GM19240 (cell line): ENCODE measurements around the gene GRAMD4.

ENCODE experiments used
- DNase-seq: peaks from one replicate; pipeline ENCODE4 v3.0.0; 2011; ENCODE audit warnings: low spot score; ENCODE audit not compliant: insufficient read length

GRAMD4 gene

DNA sequence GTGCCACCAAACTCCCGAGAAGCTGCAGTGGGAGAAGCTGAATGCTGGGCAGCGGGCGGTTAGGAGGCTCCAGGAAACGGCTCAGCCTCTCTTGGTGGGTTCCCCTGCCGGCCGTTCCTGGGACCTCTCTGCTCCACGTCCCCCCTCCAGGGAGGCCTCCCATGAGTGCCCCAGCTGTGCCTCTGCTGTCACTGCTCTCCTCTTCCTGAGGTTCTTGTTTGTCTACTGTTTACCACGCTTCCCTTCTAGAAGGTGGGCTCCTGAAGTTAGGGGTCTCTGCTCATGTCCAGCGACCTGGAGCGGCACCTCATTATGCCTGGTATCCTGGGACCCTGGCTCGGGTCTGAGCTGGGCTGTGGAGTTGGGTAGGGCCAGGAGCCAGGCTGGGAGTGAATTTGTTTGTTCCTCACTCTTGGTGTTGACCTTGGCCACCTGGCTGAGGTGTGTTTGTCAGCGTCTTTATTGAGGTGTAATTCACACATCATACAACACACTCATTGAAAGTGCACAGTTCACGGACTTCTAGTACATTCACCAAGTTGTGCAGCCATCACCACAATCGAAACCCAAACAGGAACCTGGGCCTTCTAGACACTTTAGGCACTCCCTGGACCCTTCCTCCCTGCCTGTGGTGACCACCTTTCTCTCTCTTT, 37.8 kb upstream of the GRAMD4 start:
- DNase-seq: no peak

DNA sequence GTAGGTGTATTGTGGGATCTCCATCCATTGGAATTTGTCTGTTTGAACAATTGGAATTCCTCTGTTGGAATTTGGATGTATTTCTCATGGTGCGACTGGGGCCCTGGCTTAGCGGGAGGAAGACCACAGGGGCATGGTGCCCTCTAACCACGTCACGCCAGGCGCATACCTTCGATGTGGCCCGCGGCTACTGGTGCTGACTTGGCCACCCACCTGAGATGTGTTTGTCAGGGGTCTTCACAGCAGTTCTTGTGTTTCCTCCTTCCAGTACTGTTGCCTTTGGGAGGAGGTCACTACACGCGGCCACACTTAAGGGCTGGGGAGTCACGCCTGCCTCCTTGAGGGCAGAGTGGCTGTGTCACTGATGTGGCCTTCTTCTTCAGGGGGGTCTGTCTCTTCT, 36.6 kb upstream of the GRAMD4 start:
- no peak for DNase-seq

DNA sequence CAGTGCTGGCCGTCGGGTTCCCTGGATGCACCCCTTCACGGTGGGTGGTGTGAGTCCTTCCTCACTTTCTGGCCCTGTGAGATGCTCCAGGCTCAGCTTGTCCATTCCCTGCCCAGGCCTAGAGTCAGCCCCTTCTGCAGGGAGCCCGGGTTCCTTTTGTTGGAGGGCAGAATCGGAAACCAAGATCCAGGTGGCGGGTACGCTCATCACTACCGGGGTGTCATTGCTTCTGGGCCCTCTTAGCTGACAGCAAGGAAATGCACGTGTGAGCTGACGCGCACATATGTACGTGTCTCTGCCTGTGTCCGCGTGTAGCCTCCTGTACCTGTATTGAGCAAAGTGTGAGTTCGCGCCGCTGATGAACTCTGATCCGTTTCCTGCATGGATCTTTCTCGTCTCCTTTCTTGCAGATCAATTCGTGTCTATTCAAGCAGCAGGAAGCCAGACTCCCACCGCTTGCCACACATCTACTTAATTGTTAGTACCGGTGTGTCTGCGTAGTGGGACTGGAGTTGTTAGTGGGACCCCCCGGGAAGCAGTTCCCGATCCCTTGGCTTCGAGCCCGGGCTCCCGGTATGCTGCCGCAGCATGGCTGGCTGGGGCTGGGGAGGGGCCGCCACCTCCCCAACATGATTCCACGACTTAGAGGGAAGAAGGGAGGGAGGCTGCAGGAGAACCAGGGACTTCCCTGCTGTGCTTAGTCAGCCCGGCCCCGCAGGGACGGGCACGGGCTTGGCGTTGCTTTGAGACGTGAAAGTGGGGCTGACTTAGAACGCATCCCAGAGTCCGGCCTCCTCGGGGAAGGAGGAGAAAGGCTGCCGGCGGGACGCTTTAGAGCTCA, 35.9 kb upstream of the GRAMD4 start:
- DNase-seq: no peak

DNA sequence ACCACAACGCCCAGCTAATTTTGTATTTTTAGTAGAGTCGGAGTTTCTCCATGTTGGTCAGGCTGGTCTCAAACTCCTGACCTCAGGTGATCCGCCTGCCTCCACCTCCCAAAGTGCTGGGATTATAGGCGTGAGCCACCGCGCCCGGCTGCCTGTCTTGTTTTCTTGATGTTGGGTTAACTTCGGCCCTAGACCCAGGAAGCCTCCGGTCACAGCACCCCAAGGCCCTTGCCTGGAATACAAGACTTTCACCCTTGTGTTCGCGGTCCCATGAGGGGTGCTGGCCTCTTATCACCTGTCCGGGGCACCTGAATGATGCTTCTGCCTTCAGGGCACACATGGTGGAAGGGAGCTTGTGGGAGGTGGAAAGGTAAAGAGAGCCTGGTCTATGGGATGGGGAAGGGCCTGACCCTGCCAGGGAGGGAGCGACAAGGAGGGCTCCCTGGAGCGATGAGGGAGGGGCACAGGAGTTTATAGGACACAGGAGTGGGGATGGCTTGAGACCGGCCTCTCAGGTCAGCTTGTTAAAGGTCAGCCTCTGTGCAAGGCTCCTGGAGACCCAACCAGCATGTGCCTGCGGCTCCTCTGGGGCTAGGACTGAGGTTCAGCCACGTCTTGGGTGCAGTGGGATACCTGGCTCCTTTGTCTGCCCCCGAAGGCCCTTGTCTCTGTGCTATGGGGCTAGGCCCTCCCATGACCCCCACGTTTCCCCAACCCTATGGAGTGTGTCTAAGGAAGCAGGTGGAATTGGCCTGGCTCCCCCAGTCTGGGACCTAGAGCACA, 34.7 kb upstream of the GRAMD4 start:
- no peak for DNase-seq

DNA sequence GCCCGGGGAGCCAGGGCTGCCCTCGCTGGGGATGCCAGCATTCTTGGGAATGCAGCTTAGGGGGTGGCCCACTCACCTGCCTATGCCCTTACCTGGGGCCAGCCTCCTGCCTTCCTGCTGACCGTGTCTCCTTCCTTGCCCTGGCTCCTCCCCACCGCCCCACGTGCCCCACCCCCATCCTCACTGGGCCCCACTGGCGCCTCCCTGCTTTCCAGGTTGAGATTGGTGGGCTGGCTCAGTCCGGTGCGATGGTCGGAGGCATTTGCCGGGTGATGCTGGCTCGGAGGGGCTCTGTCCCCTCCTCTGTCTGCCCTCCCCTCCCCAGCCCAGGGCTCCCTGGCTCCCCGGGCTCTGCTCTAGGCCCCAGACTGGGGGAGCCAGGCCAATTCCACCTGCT, 34.1 kb upstream of the GRAMD4 start:
- DNase-seq: no peak

DNA sequence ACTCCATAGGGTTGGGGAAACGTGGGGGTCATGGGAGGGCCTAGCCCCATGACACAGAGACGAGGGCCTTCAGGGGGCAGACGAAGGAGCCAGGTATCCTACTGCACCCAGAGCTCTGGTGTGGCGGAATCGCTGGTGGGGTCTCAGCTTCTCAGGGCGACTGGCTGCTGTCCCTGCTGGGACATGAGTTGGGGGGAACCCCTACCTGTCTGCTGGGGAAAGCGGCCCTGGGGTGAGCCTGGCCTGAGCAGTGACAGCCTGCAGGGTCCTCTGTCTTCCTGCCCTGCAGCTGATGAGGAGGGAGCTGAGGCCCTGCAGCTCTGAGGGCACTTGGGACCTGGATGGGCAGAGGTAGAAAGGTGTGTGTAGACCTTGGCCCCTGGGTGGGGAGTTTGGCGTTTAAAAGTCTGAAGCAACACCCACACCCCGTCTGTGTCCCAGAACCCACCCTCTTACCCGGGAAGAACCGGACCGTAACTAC, 33.6 kb upstream of the GRAMD4 start:
- no peak for DNase-seq

DNA sequence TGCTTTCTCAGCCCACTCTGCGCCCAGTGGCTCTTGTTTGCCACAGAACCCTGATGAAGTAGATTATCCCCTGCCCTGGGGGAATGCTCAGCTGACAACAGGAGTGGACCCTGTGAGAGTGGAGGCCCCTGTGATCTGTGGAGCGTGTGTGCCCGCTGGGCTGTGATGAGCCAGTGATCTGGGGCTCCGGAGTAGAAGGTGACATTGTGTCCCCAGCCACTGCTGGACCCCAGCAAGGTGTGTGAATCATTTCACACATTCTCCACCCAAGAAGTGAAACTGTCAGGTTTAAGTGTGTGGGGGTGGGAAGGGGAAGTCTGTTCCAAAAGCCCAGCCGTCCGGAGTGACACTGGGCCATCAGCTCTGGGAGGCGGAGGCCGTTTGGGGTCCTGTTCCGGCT, 33.1 kb upstream of the GRAMD4 start:
- peak; percentile 64 for DNase-seq

DNA sequence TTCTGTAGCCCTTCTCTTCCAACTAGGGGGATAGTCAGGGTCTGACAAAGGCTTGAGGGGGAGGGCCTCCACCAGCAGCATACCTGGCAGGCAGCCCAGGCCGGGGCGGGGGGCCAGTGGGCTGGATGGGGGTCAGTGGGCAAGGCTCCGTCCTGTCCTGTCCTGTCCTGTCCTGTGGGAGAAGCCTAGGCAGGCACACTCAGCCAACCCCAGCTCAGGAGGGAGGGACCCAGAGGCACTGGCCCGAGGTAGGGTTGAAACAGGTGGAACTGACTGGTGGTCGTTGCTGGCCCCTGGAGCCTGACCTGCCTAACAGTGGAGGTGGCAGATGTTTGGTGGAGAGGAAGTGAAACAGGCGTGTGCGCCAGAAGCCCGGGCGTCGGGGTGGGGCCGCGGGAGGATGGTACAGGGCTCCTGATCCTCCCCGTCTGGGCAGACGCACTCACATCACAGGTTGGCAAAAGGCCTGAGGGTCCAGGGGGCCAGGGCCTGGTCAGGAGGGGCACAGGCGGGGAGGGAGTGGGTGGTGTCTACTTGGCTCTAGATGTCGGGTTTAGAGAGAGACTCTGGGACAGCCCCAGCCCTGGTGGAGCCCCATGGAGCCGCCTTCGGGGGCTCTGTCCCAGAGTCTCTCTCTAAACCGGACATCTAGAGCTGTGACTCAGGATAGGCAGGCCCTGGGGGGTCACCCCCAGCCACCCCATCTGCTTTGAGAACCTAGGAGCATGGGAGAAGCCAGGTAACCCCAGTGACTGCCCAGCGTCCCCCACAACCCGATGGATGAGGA, 32.5 kb upstream of the GRAMD4 start:
- peak; percentile 72 for DNase-seq

DNA sequence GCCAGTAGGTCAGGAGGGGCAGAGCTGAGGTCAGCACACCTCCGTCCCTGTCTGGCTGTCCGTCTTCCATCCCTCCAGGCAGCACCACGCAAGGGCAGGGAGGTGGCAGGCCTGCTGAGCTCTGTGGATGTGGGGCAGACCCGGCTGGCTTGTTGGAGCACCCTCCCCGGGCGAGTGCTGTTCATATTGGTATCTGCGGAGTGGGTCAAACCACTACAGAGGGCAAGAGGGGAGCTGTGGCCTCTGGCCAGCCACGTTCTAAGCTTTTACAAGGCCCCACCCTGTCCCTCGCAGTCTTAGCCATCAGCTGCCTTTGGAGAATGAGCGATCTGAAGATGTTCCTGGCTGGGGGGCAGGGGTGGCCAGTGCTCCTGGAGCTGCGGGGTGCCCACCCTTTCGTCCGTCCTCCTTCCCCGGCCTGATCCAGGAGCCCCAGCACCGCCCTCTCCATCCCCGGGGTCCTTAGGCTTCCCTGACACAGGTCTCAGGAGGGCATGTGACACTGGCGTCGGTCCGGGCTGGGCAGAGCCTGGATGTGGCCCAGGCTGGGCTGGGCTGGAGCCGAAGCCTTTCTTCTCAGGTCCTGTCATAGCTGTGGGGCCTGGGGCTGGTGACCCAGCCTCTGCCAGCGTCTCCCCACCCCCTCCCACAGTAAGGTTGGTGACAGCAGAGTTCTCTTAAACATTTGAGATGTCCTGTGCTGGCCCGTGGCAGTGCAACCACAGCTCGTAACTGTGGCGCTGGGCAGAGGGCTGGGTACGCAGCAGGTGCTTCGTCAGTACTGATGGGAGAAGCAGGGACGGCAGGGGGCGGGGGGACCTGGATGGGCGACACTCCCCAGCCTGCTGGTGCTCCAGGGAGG, 31.7 kb upstream of the GRAMD4 start:
- no peak for DNase-seq

DNA sequence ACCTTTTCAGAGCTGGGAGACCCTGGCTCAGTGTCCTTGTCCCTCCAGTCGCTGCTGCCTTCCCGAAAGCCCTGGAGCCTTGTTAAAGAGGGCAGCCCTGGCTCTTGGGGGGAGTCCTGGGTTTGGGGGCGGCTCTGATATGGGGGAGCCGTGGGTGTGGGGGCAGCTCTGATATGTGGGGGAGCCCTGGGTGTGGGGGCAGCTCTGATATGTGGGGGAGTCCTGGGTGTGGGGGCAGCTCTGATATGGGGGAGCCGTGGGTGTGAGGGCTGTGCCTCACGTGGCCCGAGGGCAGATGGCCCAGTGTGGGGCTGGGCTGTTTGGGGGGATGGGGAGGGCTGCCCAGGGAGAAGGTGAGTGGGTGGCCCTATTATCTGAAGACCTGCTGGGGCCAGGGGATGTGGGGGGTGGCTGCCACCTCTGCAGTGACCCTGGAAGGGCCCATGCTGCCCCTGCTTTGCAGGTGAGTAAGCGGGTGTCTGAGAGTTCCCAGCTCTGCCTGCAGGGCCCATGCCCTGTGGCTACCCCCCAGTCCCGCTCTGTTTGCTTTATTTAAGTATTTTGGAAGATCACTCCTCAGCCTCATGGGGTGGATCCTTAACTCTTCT, 30.9 kb upstream of the GRAMD4 start:
- DNase-seq: no peak

DNA sequence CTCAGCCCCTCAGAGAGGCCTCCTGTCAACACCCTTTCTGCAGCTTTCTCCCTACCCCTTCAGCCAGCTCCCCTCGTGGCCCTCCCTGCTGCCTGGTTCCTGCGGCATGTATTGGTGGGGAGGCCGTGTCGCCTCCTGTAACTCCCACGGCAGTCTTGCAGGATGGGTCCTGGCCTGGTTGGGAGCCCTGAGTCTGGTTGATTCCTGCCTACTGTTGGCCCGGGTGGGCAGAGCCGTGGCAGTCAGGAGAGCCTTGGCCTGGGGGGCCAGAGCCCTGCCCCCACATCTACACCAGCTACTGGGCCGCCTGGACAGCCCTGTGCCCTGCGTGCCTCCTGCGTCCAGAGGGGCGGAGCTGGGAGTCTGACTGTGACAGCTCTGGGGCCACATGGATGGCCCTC, 30.3 kb upstream of the GRAMD4 start:
- DNase-seq: no peak

DNA sequence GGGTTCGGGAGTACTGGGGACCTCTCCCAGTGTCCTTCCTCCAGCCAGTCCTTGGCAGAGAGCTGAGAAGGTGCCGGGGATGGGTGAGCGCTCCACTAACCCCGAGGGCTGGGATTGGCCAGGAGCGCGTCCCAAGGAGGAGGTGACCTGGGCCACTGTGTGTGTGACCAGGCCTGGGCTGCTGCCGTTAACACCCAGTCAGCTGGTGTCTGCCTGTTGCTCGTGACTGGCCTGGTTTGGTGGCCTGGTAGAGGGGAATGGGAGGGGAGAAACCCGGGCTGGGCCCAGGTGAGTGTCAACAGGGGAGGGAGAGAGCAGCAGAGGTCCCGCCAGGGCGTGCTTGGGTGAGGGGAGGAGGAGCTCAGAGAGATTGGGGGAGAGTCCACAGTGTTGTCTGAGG, 29.9 kb upstream of the GRAMD4 start:
- no peak for DNase-seq

DNA sequence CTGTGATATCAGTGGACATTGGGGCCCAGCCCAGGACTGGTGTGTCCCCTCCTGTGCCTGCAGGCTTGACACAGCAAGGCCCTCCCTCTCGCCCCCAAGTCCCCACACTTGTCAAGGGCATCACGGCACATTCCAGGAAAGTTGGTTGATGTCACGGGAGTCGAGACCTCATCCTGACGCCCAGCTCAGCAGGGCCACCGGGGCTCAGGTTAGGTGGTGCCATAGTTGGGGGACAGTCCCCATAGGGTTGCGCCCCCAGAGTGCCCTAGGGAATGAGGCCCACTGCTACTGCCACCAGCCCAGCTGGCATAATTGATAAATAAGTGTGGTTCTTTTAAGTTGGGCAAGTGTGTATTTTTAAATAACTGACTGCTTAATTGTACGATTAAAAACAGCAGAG, 28.3 kb upstream of the GRAMD4 start:
- DNase-seq: no peak

DNA sequence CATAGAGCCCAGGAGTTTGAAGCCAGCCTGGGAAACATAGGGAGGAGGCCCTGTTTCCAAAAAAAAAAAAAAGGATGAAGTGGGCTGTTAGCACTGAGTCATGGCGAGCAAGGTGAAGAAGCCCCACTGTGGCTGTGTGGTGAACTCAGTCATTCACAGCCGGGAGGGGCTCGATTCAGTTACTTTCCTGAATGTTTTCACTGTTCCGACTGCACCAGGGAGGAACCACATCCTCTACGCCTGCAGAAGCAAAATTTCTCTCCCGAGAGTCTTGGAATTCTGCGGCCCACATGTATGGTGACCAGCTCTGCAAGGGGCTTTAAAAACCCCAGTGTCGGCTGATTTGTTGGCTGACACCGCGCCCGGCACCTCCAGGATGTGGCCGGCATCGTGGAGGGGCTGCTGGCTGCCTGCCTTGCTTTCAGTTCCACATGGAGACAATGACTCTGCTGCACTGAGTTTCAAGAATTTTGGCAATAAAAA, 27.8 kb upstream of the GRAMD4 start:
- DNase-seq: peak; percentile 76

DNA sequence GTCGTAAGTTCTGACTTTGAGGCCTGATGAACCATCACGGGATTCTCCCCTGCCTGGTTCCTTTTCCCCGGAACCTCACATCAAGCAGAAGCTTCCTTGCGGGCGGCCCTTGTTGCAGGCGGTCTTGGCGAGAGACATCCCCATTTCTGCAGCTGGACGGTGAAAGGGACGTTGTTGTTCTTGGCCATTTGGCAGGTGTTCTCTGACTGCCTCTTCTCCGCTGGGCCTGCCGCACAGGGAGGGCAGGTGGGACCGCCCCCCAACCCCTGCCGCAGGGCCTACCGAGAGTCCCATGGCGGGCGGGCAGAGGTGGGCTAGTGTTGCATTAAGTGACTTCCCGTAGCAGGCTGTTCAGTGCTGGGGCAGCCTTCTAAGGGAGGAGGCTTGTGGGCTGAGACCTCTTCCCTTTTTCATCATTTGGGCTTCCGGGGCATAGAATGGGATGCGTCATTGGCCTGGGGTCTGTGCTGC, 26.9 kb upstream of the GRAMD4 start:
- DNase-seq: no peak

DNA sequence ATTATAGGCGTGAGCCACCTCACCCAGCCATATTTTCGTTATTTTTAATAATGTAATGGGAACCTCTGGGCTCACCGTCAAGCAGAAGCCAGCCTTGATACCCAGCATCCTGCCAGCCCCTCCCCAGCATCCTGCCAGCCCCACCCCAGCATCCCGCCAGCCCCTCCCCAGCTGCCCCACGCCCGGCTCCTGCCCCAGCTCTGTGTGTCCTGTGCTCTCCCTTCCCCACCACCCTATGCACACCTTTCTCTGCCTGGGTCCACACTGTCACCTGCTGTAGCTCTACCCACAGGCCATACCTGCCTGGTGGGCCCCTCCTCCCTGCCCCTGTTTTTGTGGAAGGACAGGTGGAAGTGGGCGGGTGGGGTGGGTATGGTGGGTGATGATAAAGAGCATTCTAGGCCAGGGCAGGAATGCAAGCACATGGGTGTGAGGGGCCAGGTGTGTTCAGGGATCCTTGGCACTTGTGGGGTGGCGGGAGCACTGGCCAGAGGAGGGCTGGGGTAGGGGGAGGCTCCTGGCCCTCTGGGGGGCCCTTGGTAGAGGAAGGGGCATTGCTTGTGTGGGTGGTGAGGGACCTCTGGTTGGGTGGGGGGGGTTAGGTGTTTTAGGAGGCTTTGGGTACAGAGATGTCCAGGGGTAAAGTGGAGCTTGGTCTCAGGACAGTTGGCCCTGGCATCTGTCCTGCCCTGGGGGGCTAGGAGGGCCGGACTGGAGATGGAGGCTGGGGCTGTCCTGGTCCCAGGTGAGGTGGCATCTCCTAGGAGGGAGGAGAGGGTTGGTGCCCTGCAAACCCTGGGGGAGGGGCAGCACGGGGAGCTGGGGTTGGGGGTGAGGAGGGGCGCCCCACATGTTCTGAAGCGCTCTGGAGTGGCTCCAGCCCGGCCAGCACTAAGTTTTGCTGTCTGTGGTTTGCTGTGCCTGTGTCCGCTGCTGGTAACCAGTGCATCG, 25.9 kb upstream of the GRAMD4 start:
- DNase-seq: no peak

DNA sequence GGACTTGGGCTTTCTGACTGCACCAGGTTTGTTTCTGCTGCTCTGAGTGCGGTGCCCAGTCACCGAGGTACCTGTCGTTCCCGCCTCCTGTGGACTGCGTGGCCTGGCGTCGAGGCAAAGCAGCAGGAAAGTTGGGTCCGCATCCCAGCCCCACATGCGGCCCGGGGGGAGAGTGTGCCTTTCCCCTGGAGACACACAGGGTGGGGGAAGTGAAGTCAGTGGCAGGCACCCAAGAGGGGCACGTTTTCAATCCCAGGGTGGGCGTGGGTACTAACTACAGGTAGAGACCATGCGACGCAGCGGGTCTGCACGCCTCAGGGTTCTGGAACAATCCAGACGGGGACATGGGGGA, 25.3 kb upstream of the GRAMD4 start:
- DNase-seq: no peak

DNA sequence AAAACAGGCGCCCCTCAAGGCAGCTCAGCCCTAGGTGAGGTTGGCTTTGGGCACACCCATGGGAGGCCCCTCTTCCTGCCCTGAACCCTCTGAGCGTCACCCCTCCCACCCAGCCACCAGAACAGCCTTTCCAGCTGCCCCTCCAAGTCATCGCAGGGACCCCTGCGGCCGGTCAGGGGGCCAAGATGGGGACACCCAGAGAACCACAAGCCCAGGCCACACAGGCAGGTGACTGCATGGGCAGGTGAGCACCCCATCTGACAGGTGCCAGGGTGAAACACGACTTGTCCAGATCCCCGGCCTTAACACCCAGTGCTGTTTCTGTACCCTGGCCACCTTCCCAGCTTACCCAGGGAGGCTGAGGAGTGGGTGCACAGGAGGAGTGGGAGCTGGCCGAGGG, 24.6 kb upstream of the GRAMD4 start:
- no peak for DNase-seq

DNA sequence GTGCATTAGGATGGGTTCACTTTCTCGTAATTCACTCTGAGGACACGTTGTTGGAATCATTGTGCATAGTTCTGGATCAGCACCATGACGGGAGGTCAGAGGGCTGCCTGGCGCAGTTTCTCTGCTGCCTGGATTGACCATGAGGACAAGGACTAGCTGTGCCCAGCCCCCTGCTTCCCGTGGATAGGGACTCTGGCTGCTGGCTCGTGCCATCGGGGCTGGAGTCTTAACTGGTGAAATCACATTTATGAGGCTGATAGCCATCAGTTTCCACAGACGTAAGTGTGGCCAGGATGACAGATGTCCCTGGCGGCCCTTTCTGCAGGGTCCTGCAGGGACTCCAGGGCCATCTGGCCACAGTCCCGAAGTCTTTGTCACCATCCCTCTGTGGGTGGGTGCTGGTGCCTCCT, 24.1 kb upstream of the GRAMD4 start:
- no peak for DNase-seq
